Ovary (tissue), 9 donors: ENCODE measurements around the gene KHDC4. TPM values are rescaled to one million over a fixed set of nuclear protein-coding genes. Genes with fewer than 3 reads are reported as not detected.
A peak's percentile ranks its signal among the peaks of the same experiment; 100 is the strongest.

Experiments
- DNase-seq, 5 donors: peaks; one replicate each; pipeline ENCODE4 v3.0.0-alpha.2; 2019 to 2020
- H3K27ac ChIP-seq, 2 donors: fragments of 200-600 bp; one replicate each; pipeline versions ENCODE4 v1.5.1 to v1.8.0; 2019 to 2022
- H3K27me3 ChIP-seq: fragments of 200-600 bp; one replicate; pipeline ENCODE4 v1.8.0; 2022
- H3K36me3 ChIP-seq: fragments of 200-600 bp; sonication (generic); one replicate; pipeline ENCODE4 v1.5.1; 2019
- H3K4me1 ChIP-seq: one replicate; pipeline ENCODE4 v1.8.1; 2013; ENCODE audit warnings: mild to moderate bottlenecking, moderate library complexity; ENCODE audit not compliant: insufficient read depth
- H3K4me3 ChIP-seq: fragments of 200-600 bp; sonication (generic); one replicate; pipeline ENCODE4 v1.5.1; 2017
- H3K9me3 ChIP-seq, 2 donors: fragments of 200-600 bp in 1 of 2; sonication (generic) in 1 of 2; one replicate each; pipeline versions ENCODE4 v1.5.1 to v1.8.1; 2013 to 2019; ENCODE audit warnings: mild to moderate bottlenecking in 1 of 2, moderate library complexity in 1 of 2
- CTCF ChIP-seq, 3 donors: fragments of 450-650 bp in 2 of 3; fragments of 200-600 bp in 1 of 3; IDR thresholded peaks; one replicate each; pipeline versions ENCODE4 v1.5.1 to v1.8.0; 2016 to 2022; ENCODE audit warnings: antibody characterized with exemption in 3 of 3, mild to moderate bottlenecking in 1 of 3
- EP300 ChIP-seq: sonication (generic); formaldehyde crosslinking; IDR thresholded peaks from one replicate; pipeline ENCODE4 v1.6.1; 2017; ENCODE audit warnings: antibody characterized with exemption
- POLR2A ChIP-seq: fragments of 450-650 bp; IDR thresholded peaks from one replicate; pipeline ENCODE4 v1.6.1; 2017; ENCODE audit warnings: antibody characterized with exemption, mild to moderate bottlenecking, moderate library complexity
- WGBS, 3 donors: extraction: QIAGEN DNeasy Blood & Tissue Kit in 1 of 3; methylation state at CpG; one replicate each; pipeline versions ENCODE4 v1.1.5 to v1.1.7; 2013 to 2017; 5-methylcytosine and 5-hydroxymethylcytosine counted together
- intact Hi-C, 4 donors: fragments of 100-400 bp; cut with DNase I; formaldehyde crosslinking; loops; one replicate each; pipeline versions ENCODE4 v1.11.0 to v1.15.1; 2022 to 2023
- polyA plus RNA-seq, 2 donors: library from polyadenylated mRNA; stranded (reverse); fragments of 200-250 nt in 1 of 2; fragments of 350-450 nt in 1 of 2; fragmentation: Illumina TruSeq in 1 of 2; extraction: RNeasy Lipid Tissue Mini Kit (QIAGEN cat#74804) in 1 of 2; gene quantifications; one replicate each; pipeline ENCODE4 v1.2.3, GENCODE V29; 2013 to 2014
- total RNA-seq, 7 donors: library from RNA; depleted of rRNA in 2 of 7; stranded (reverse); fragments of >200 nt in 2 of 7; fragmentation: NEBNext Ultra II Directional in 3 of 7; extraction: Animal tissue kit (Norgen Biotek cat#: 25700) in 3 of 7; gene quantifications; one replicate each; pipeline versions ENCODE4 v1.1.0 to v1.2.4, GENCODE V29; 2016 to 2023
- donor health status: DM: no; HTN: no; CAD: no; lungs with moderate emphysema.
- donor health status: DM: no; HTN: no; CAD: no.
- donor health status: Bipolar disorder and iron deficiency.
- donor health status: DM: yes; HTN: yes; CAD: no.
- donor health status: DM: no; HTN: no; CAD: no.
- donor health status: DM: yes; HTN: yes; CAD: no.

The KHDC4 gene
- total and polyA plus RNA-seq, 9 donors: 35.4 to 61.1 (median 46.4) TPM

GRCh38 chr1:155961937-155962336 is 27.7 kb upstream of the KHDC4 start:
- Histone ChIP-seq H3K4me3 (no peak overlapping the region), H3K27me3 (no peaks in the 10 kb centered on the region), H3K9me3 (no peaks in the 10 kb centered on the region), H3K27ac (peak overlapping the region in 1 of 2 donors; percentile 44), H3K36me3 (no peaks in the 10 kb centered on the region), H3K4me1 (peaks cover 4% of the 10 kb centered on the region)
- peak in 1 of 5 donors; percentile 56 for DNase-seq
- WGBS, 3 donors: 51 to 69% (median 62%) methylated on average over 14 of the region's 14 CpGs
- TF ChIP-seq CTCF (IDR thresholded peaks at IDR 0.05): no peak
- no peak for TF ChIP-seq EP300
- TF ChIP-seq POLR2A: no peak
- intact Hi-C loops: no loop called here

GRCh38 chr1:155960081-155960745 is 26.0 kb upstream of the KHDC4 start:
- Histone ChIP-seq H3K9me3 (no peaks in the 10 kb centered on the region), H3K27ac (peak overlapping the region in 1 of 2 donors; percentile 44), H3K4me3 (no peak overlapping the region), H3K27me3 (no peaks in the 10 kb centered on the region), H3K36me3 (no peaks in the 10 kb centered on the region), H3K4me1 (peaks cover 3% of the 10 kb centered on the region)
- 40 to 50% (median 49%) methylated on average over 3 of the region's 3 CpGs for WGBS, 3 donors
- no peak for TF ChIP-seq POLR2A
- TF ChIP-seq EP300: no peak
- no peak for TF ChIP-seq CTCF (IDR thresholded peaks at IDR 0.05)
- intact Hi-C loops: no loop called here
- no peak for DNase-seq

- Histone ChIP-seq H3K9me3 (no peaks in the 10 kb centered on the region), H3K27ac (no peak overlapping the region), H3K4me3 (no peak overlapping the region), H3K4me1 (peaks cover 3% of the 10 kb centered on the region), H3K27me3 (no peaks in the 10 kb centered on the region), H3K36me3 (no peaks in the 10 kb centered on the region)
- DNase-seq: no peak
- WGBS, 3 donors: 87 to 91% (median 89%) methylated on average over 12 of the region's 12 CpGs
- no peak for TF ChIP-seq POLR2A
- TF ChIP-seq EP300: no peak
- no peak for TF ChIP-seq CTCF (IDR thresholded peaks at IDR 0.05)
- intact Hi-C loops: no loop called here
Measured at GRCh38 chr1:155957411-155957915, 23.2 kb upstream of the KHDC4 start.

GRCh38 chr1:155954645-155955044 is 20.4 kb upstream of the KHDC4 start:
- Histone ChIP-seq H3K27me3 (no peaks in the 10 kb centered on the region), H3K9me3 (no peaks in the 10 kb centered on the region), H3K4me1 (no peaks in the 10 kb centered on the region), H3K4me3 (no peak overlapping the region), H3K36me3 (no peaks in the 10 kb centered on the region), H3K27ac (no peak overlapping the region)
- no peak for DNase-seq
- intact Hi-C loops: no loop called here
- WGBS, 3 donors: 95 to 100% (median 98%) methylated on average over 3 of the region's 3 CpGs
- TF ChIP-seq EP300 (no peak), CTCF (IDR thresholded peaks at IDR 0.05) (no peak), POLR2A (no peak)
